Activated CD4-positive, alpha-beta T cell treated with anti-CD3 and anti-CD28 coated beads, Interleukin-2, amount 50 U/mL, for 48 hours (primary cell): ENCODE measurements around the gene FAM47B.

Source experiments
- DNase-seq, 2 experiments: peaks; one replicate each; pipeline ENCODE4 v3.0.0-alpha.2; 2020

Gene FAM47B

DNA sequence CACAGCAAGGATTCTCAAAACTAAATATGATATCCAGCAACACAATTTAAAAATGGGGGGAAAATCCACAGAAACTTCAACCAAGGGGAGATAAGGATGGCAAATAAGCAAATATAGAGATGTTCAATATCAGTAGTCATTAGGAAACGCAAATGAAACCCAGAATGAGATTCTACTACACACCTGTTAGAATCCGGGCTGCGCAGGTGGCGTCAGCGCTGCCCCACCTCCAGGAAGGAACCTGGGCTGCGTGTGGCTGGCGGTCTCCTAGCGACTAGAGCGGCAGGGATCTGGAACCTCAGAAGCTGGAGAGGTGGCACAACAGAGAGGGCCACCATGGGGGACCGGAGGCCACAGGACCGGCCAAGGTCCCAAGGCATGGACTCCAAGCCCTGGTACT is at the start of gene FAM47B:
FAM47B (plus strand) TSS at position 301 of the 400 bp plus-strand sequence; CDS start at position 337, 36 bp downstream.
- DNase-seq: no peak

- no peak for DNase-seq
These were observed 48.9 kb upstream of the FAM47B start for GRCh38 chrX:34893741-34894140.

GRCh38 chrX:34900691-34901090 is 41.9 kb upstream of the FAM47B start:
- DNase-seq: no peak

DNA sequence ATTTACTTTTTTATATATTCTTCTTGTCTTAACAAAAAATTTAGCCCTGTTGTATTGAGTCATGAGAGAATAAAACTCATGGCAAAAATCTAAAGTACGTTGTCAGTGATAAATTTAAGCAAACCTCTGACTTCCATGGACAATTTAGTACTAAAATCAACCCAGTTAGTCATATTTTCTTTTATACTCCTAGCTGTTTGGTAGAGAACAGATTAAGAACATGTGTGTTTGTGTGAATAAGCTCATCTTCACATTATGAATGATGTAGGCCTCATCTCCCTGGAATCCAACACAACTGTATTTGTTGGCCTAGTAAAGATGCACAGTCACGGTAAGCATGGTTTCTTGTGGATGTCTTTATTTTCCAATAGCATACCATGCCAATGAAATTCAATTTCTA is 40.8 kb upstream of the FAM47B start:
- DNase-seq: no peak

- no peak for DNase-seq
These were observed 39.3 kb upstream of the FAM47B start for GRCh38 chrX:34903316-34903715.

- DNase-seq: no peak
These were observed 33.4 kb upstream of the FAM47B start for GRCh38 chrX:34909151-34909550.

DNA sequence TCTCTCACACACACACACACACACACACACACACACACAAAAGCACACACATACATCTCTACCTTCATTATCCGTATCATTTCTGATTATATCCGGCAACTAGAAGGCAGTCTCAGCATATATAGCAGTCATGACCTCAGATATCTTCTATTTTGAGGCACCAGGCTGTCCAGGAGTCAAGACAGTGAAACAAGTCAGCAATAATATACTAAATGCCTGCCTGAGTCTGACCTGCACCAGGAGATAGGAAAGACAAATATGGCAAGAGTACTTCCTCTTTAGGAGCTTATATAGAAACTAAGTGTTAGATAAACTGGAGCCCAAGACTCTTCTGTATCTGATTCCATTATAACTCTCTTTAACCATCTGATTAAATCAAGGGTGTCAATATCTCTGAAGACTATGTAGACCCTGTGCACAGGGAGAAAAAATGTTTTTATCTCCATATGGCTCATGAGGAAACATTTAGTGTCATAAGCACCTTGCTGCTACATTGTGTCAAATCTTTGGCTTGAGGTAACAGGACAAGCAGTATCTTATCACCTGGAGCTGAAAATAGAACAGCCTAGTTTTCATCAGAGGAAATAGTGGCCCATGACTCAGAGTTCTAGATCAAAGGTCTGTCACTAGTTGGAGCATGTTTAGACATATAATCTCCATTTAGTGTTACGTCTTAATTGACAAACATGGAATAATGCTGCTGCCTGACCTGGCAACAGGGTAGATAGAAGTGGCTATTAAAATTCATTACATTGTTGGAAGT is 27.0 kb upstream of the FAM47B start:
- no peak for DNase-seq

- no peak for DNase-seq
These were observed 25.4 kb upstream of the FAM47B start for GRCh38 chrX:34917146-34917545.

DNA sequence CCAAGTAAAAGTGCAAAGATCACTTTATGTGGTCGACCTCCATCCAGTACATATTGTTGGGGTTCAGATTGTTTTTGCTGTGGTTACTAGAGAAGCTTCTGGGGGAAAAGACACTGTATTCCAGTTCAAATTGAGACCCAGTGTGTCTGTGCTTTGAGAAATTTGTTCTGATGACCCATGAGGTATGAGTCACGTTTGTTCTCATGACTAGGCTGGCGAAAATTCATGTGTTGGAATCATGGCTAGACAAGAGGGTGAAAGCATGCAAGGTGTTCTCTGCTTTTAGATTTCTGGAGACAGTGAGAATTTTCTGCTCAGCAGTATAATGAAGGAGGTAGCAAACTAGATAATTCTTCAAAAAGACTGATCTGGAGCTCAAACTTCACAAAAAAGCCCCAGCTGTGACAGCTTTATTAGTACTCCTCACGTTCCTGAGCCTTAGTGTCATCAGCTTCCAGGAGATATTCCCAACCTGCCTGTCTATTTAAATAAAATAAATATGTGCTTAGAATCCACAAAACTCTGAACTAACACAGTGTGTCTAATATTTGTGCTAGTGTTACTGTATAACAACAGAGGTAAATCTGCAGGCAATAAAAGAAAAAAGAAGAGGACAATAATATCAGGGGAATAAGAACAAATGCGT is 24.4 kb upstream of the FAM47B start:
- DNase-seq: no peak

DNA sequence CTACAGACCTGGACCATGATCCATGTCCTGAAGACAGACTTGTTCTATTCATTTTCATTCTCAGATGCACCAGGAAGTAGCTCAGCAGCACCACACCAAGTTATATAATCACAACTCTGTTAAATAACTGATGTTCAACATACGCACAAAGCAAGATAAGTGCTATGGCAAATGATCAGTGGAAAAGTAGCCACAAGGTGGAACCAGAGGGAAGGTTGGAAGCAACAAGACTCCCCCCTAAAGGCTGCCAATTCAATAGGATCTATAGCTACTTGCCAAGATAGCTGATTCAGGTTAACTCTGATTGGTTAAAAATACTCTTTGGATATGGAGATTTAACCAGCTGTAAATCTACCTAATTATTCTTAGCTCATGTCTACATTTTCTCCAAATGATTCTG is 23.7 kb upstream of the FAM47B start:
- DNase-seq: no peak

- DNase-seq: no peak
These were observed 14.7 kb upstream of the FAM47B start for GRCh38 chrX:34927866-34928265.

GRCh38 chrX:34943235-34943634 is 639 bp downstream of the FAM47B start:
- no peak for DNase-seq

DNA sequence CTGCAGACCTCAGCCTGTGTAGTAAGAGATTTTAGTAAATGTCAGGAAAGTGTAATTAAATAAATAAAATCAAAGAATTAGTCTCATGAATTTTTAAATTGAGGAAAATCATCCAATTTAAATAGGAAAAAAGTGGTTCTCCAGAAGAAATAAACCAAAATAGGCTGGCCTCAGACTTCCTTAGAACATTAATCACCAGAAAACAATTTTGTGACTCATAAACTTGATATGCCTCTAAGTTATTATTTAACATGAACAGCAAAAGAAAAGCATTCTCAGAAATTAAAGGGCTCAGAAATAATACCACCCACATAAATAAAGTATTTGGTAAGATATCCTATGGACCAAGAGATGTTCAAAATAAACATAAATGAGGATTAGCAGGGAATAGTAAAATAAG is 14.3 kb downstream of the FAM47B start:
- no peak for DNase-seq

- DNase-seq: no peak
These were observed 19.1 kb downstream of the FAM47B start for GRCh38 chrX:34961662-34962061.

DNA sequence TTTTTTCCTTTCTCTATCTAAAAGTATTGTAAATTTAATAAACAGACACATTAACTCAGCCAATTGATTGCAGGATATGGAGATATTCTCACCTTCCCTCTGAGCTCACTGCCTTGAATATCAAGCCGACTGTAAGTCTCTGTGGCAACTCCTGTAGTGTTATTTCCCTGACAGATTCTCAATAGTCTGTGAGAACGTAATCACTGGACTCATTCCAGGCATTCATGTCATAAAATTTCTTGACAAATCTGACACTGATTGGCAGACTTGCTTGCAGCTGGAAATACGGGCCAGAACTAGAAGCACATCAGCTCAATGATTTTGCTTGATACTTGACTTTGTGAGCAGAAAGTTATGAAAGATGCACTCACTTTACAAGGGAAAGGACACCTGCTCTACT is 29.6 kb downstream of the FAM47B start:
- no peak for DNase-seq

- DNase-seq: no peak
These were observed 35.6 kb downstream of the FAM47B start for GRCh38 chrX:34978171-34978570.

- DNase-seq: no peak
These were observed 45.0 kb downstream of the FAM47B start for GRCh38 chrX:34987646-34988045.
